Upper lobe of left lung (tissue), 4 donors: ENCODE data around the gene PDILT.

Source experiments
- CTCF ChIP-seq, 6 experiments: fragments of 450-650 bp in 4 of 6; fragments of 200-600 bp in 2 of 6; sonication (generic) in 2 of 6; IDR thresholded peaks; one replicate each; pipeline ENCODE4 v1.5.1; 2016 to 2019; ENCODE audit warnings: antibody characterized with exemption in 6 of 6
- EP300 ChIP-seq, 4 donors: sonication (generic); formaldehyde crosslinking; IDR thresholded peaks; one replicate each; pipeline ENCODE4 v1.5.1; 2017; ENCODE audit warnings: antibody characterized with exemption in 4 of 4, control low read depth in 2 of 4
- POLR2A ChIP-seq, 4 donors: fragments of 450-650 bp; IDR thresholded peaks; one replicate each; pipeline ENCODE4 v1.5.1; 2016 to 2017; ENCODE audit warnings: antibody characterized with exemption in 4 of 4, mild to moderate bottlenecking in 2 of 4

GRCh38 chr16:20404637-20405036 is at the start of gene PDILT:
- TF ChIP-seq CTCF (IDR thresholded peaks at IDR 0.05) = no peak
- no peak for TF ChIP-seq EP300 (IDR thresholded peaks at IDR 0.05)
- no peak for TF ChIP-seq POLR2A (IDR thresholded peaks at IDR 0.05)
